GM18505 (cell line): Measurements from ENCODE around the gene COL6A3.
"Not testable (repeated sequence)": the region's sequence is repeated elsewhere in the genome, so short reads cannot be mapped to it uniquely, and the experiment has no call there.

ENCODE experiments used
- ATAC-seq: cut with Tn5 transposase; IDR thresholded peaks from one replicate; pipeline ENCODE4 v1.9.1; 2021; ENCODE audit not compliant: unreplicated experiment
- POLR2A ChIP-seq: IDR thresholded peaks from 4 replicates; pipeline ENCODE4 v1.6.1; 2011; ENCODE audit warnings: borderline replicate concordance; ENCODE audit not compliant: insufficient read depth, insufficient read length; ENCODE audit errors: extremely low read depth

COL6A3 gene

DNA sequence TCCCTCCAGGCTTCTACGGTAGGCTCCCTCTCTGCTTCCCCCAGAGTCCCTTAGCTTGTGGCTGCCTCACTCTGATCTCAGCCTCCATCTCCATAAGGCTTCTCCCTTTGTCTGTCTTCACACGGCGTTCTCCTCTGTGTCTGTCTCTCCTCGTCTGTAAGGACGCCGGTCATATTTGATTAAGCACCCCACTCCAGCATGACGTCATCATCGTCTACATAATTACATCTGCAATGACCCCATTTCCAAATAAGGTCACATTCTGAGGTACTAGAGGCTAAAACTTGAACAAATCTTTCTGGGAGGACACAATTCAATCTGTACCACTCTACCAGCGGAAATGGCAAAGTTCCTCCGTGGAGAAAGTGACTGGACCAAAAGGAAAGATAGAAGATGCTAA, 8.3 kb upstream of the COL6A3 start:
- TF ChIP-seq POLR2A, result no peak
- ATAC-seq, result no peak

DNA sequence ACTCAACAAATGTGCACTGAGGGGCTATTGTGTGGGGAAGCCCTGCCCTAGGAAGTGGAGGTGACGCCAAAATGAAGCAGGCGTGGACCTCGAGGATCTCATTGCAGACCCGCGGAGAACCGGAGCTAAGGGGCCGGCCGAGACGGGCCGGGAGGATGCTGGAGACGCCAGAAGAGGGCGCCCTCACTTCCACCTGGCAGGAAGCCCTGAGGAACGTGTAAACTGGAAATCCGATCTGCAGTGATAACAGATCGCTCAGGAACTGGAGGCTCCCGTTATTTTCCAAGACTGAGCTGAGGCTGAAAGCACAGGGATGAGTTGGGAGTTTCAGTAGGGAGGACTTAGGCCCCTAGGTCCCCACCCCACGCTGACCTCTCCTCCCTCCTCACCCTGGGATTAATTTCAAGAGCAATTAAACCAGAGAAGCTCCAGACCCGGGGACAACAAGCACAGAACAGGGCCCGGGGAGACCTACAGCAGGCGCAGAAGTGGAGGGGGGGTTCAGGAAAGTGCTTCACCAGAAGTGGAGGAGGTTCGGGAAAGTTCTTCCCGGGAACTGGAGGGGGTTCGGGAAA, 7.7 kb upstream of the COL6A3 start:
- ATAC-seq, result no peak
- no peak for TF ChIP-seq POLR2A

- TF ChIP-seq POLR2A, result no peak
- ATAC-seq, result no peak
These were observed 4.3 kb upstream of the COL6A3 start for GRCh38 chr2:237418300-237418699.

GRCh38 chr2:237412988-237413776, 782 bp downstream of the COL6A3 start:
- ATAC-seq, result no peak
- TF ChIP-seq POLR2A, result no peak

DNA sequence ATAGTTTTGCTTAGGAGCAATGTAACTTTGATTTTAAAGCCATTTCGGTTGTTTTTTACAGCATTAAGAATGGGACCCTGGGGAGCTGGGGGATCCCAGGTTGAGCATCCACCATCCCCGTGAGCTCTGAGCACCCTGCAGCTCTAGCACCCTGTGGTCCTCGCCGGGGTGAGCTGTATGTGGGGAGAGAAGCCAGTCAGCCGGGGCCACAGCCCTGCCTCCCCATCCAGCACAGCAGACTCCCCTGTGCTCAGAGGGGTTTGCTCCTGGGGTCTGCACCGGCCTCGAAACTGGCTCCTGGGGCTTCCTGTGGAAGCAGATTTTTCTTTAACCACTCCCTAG, 1.3 kb downstream of the COL6A3 start:
- ATAC-seq, result no peak
- TF ChIP-seq POLR2A, result no peak

- TF ChIP-seq POLR2A, result no peak
- ATAC-seq, result no peak
These were observed 2.1 kb downstream of the COL6A3 start for GRCh38 chr2:237411683-237412423.

DNA sequence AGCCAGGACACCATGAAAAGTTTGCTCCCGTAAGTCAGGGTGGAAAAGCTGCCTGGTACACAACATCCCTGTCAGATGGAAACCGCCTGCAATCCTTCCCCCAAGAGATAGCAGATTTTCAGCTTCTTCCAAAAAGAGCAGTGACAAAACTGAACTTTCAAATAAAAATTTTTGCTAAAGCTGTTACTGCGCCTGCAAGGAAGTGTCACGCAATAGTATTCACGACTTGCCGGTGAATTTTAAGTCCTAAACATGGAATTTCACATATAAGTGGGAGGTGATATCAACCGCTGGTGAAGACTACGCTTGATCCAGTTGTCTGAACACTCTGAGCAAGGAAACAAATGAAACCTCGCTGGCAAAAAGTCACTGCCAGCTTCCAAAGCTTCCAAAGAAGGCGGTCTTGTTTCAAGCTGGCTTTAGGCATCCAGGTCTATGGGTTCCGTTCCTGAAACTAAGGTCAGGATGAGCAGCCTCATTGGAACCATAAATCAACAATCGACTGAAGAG, 2.8 kb downstream of the COL6A3 start:
- no peak for TF ChIP-seq POLR2A
- no peak for ATAC-seq

- ATAC-seq, result not testable (repeated sequence)
These were observed 4.7 kb downstream of the COL6A3 start for GRCh38 chr2:237409263-237409662.

GRCh38 chr2:237408335-237409000, 5.5 kb downstream of the COL6A3 start:
- no peak for TF ChIP-seq POLR2A
- ATAC-seq, result no peak

DNA sequence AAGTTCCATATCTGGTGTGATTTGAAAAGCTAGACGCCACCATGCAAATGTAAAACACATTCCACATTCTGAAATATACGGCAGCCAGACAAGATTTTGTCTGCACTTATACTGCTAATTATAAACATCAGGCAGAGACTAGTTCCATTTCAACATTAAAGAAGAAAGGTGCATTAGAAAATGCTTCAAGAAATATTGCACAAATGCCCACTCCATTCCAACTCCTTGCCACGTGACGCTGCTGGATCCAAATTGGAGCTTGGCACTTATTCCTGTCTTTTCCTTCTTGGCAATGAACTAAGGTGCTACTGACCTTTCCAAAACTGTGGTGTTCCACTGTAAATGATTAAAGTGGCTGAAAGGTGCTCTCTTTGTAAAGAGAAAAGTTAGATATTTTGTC, 6.3 kb downstream of the COL6A3 start:
- ATAC-seq, result no peak
- TF ChIP-seq POLR2A, result no peak

DNA sequence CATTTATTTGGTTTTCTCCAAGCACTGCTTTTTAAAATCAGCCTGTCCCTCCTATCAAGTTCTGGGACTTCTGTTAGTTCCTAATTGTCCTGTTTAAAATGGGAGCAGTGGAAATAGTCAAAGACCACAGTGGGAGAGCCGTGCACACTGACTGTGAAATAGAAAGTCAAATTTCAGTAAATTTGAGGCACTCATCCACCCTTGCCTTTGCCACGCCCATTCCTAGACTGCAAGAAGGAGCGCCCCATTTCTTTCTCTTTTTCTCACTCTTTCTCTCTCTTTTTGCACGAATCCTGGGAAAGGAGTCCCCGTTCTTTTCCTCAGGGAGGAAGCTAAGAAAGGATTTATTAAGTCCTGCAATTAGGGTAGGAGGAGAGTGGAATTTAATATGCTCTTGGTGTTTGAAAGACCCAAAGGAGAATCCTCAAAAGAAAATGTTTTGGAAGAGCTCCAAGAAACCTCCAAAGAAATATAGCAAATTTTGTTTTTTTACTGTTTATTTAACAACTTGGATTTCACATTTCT, 7.5 kb downstream of the COL6A3 start:
- no peak for TF ChIP-seq POLR2A
- ATAC-seq, result no peak

DNA sequence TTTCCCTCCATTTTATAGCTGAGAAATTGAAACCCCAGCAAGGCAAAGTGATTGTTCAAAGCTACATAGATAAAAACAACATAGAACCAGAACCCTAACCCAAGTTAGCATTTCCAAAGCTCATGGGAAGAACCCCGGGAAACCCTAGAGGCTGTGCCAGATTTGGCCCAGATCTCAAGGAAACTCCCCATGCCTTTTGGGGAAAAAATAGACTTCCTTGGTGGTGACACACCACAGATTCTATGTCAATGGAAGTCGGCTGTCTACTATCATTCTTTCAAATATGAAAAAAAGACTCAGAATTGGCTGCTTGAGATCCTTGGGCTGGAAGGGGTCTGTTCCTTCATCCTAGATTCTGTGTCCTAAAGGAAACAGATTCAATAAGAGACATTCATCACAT, 8.4 kb downstream of the COL6A3 start:
- no peak for TF ChIP-seq POLR2A
- ATAC-seq, result no peak

DNA sequence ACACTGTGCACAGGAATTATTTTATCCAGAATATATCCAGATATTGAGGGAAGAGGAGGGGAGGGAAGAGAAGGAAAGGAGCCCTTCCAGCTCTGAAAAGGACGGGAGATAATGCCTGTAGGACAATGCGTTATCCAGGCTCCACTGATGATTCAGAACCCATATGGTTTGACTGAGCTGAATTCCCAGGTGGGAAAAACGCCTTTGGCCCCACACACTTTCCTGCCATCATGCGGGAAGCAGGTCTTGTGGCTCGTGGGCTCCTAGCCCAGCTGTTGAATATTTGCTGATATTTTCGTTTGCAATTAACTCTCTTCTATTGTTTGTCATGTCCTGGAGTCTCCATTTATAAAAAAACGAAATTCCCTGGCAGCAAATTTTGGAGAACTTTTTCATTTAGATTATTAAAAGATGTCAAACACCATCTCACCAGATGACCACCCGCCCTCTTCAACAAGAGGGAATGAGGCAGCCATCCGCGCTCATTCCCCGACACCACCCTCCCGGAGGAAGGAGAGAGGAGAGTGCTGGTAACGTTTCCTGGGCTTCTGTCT, 8.9 kb downstream of the COL6A3 start:
- TF ChIP-seq POLR2A, result no peak
- no peak for ATAC-seq
